GM10266 (cell line): Measurements from ENCODE around the gene SLC9A7.
A peak's percentile ranks its signal among the peaks of the same experiment; 100 is the strongest.

Experiments used
- DNase-seq: peaks from one replicate; pipeline ENCODE4 v3.0.0; 2012; ENCODE audit errors: extremely low spot score
- CTCF ChIP-seq: IDR thresholded peaks from 2 replicates; pipeline ENCODE4 v1.5.1; 2012; ENCODE audit warnings: mild to moderate bottlenecking, low read depth; ENCODE audit not compliant: control insufficient read depth, insufficient read depth; ENCODE audit errors: missing control alignments

The SLC9A7 gene

GRCh38 chrX:46569621-46570020 lies 189.3 kb downstream of the SLC9A7 start:
- DNase-seq: no peak
- TF ChIP-seq CTCF: no peak

- no peak for DNase-seq
- no peak for TF ChIP-seq CTCF
Observed at GRCh38 chrX:46567388-46567787, 191.5 kb downstream of the SLC9A7 start.

GRCh38 chrX:46561824-46562657 lies 196.9 kb downstream of the SLC9A7 start:
- DNase-seq: peak; percentile 53
- TF ChIP-seq CTCF: no peak

- no peak for TF ChIP-seq CTCF
- no peak for DNase-seq
Observed at GRCh38 chrX:46559062-46559461, 199.9 kb downstream of the SLC9A7 start.

- TF ChIP-seq CTCF: no peak
- DNase-seq: no peak
Observed at GRCh38 chrX:46554942-46555341, 204.0 kb downstream of the SLC9A7 start.

DNA sequence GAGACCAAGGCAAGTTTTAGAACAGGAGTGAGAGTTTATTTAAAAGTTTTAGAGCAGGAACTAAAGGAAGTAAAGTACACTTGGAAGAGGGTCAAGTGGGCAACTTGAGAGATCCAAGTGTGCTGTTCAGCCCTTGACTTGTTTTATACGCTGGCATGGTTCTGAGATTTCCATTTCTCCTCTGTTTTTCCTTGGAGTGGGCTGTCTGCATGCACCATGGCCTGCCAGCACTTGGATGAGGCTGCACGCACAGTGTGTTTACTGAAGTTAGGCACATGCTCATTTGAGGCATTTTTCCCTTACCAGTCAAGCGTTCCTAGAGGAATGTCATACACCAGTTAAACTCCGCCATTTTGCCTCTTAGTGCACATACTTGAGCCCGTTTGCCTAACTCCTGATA lies 205.0 kb downstream of the SLC9A7 start:
- TF ChIP-seq CTCF: no peak
- DNase-seq: no peak

- TF ChIP-seq CTCF: no peak
- no peak for DNase-seq
Observed at GRCh38 chrX:46551494-46552128, 207.3 kb downstream of the SLC9A7 start.
